Activated B cell treated with CpG ODN at 0.5 μM for 24 hours (primary cell): ENCODE data around the gene SARDH. TPM values are rescaled to one million over a fixed set of nuclear protein-coding genes. Genes with fewer than 3 reads are reported as not detected.
"Not testable (repeated sequence)": the region's sequence is repeated elsewhere in the genome, so short reads cannot be mapped to it uniquely, and the experiment has no call there.

Source experiments
- ATAC-seq: fragments of 200-7000 bp; cut with Tn5 transposase; one replicate; pipeline ENCODE4 v1.10.0; 2021; ENCODE audit warnings: low read depth, mild to moderate bottlenecking, moderate library complexity
- CTCF ChIA-PET: fragments of 350-600 bp; sonication (Branson Sonifier 250); formaldehyde crosslinking; loops from one replicate; lab custom pipeline; 2021; ENCODE audit warnings: antibody characterized with exemption; lab: Charles Lee
- POLR2A ChIA-PET: fragments of 350-600 bp; sonication (Branson Sonifier 250); formaldehyde crosslinking; loops from one replicate; lab custom pipeline; 2021; ENCODE audit warnings: antibody characterized with exemption; lab: Charles Lee
- DNase-seq: peaks from one replicate; pipeline ENCODE4 v3.0.0; 2022
- H3K27ac Mint-ChIP-seq: one replicate; pipeline ENCODE4 v1.8.0; 2020; ENCODE audit warnings: mixed read lengths
- H3K27me3 Mint-ChIP-seq: one replicate; pipeline ENCODE4 v1.8.0; 2021; ENCODE audit warnings: mixed read lengths
- H3K36me3 Mint-ChIP-seq: one replicate; pipeline ENCODE4 v1.8.0; 2021; ENCODE audit warnings: low read depth, mixed read lengths
- H3K4me1 Mint-ChIP-seq: one replicate; pipeline ENCODE4 v1.8.0; 2021; ENCODE audit warnings: mixed read lengths
- H3K4me3 Mint-ChIP-seq: one replicate; pipeline ENCODE4 v1.8.0; 2020; ENCODE audit warnings: mild to moderate bottlenecking, mixed read lengths
- H3K9me3 Mint-ChIP-seq: one replicate; pipeline ENCODE4 v1.8.0; 2020; ENCODE audit warnings: mixed read lengths
- intact Hi-C: fragments of 100-400 bp; cut with micrococcal nuclease; formaldehyde crosslinking; loops from one replicate; pipeline ENCODE4 v1.15.1; 2024
- total RNA-seq: library from RNA; stranded (reverse); gene quantifications from 2 replicates; pipeline ENCODE4 v1.2.3, GENCODE V29; 2022
- TF ChIP-seq, protein P1 (sequence below): fragments of 200-600 bp; IDR thresholded peaks from one replicate; pipeline ENCODE4 v1.8.0; 2022; ENCODE audit warnings: antibody characterized with exemption, mild to moderate bottlenecking

SARDH gene
- total RNA-seq, 1 donor from 2014 or later, result not detected

DNA sequence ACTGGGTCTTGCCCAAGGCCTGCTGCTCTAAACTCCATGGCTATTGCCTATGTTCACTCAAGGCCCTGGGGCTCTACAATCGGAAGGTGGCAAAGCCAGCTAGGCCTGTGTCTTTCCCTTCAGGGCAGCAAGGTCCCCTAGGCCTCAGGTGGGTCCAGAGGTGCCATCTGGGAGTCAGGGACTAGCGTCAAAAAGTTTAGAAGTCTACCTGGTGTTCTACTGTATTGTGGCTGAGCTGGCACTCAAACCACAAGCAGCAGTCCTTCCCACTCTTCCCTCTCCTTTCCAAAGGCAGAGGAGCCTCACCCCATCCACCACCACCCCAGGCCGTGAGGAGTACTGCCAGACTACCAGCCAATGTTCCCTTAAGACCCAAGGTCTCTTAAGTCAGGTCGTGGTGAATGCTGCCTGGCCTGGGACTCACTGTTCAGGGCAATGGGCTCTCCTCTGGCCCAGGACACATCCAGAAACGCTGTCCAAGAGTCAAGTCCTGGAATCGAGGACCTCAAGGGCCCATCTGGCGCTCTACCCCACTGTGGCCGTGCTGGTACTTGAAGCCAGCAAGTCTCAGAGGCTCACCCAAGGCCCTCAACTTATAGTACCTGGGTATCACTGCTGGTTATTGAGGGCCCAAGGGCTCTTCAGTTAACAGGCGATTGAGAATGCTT, 13.0 kb upstream of the SARDH start:
- TF ChIP-seq, protein P1, sequence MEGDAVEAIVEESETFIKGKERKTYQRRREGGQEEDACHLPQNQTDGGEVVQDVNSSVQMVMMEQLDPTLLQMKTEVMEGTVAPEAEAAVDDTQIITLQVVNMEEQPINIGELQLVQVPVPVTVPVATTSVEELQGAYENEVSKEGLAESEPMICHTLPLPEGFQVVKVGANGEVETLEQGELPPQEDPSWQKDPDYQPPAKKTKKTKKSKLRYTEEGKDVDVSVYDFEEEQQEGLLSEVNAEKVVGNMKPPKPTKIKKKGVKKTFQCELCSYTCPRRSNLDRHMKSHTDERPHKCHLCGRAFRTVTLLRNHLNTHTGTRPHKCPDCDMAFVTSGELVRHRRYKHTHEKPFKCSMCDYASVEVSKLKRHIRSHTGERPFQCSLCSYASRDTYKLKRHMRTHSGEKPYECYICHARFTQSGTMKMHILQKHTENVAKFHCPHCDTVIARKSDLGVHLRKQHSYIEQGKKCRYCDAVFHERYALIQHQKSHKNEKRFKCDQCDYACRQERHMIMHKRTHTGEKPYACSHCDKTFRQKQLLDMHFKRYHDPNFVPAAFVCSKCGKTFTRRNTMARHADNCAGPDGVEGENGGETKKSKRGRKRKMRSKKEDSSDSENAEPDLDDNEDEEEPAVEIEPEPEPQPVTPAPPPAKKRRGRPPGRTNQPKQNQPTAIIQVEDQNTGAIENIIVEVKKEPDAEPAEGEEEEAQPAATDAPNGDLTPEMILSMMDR, result no peak
- CTCF ChIA-PET, result interaction anchor here (1.6 kb wide), 1 partner anchor 8 kb away, joined by 6 read pairs; no protein-coding TSS in a partner anchor
- Mint-ChIP-seq H3K27ac (no peak overlapping the region), H3K4me1 (peaks cover 3% of the 10 kb centered on the region), H3K9me3 (peaks cover 2% of the 10 kb centered on the region), H3K27me3 (peaks cover 24% of the 10 kb centered on the region), H3K36me3 (no peaks in the 10 kb centered on the region), H3K4me3 (no peak overlapping the region)
- DNase-seq (no peak), ATAC-seq (no peak)
- intact Hi-C loops, result no loop called here
- POLR2A ChIA-PET, result no interaction called here

GRCh38 chr9:133747309-133747708, 9.2 kb upstream of the SARDH start:
- peaks cover 32% of the 10 kb centered on the region for H3K27me3 Mint-ChIP-seq

GRCh38 chr9:133744528-133744927, 6.4 kb upstream of the SARDH start:
- H3K9me3 Mint-ChIP-seq, POLR2A ChIA-PET, ATAC-seq, H3K36me3 Mint-ChIP-seq, H3K27ac Mint-ChIP-seq, H3K4me1 Mint-ChIP-seq, H3K4me3 Mint-ChIP-seq, CTCF ChIA-PET, DNase-seq: not testable (repeated sequence)
- peaks cover 30% of the 10 kb centered on the region for H3K27me3 Mint-ChIP-seq
- intact Hi-C loops, result loop anchor here (5.0 kb wide), 1 partner anchor 157 kb away; no protein-coding TSS in a partner anchor

More at GRCh38 chr9:133747309-133747708, 9.2 kb upstream of the SARDH start:
- ATAC-seq (no peak), DNase-seq (no peak)
- ChIA-PET CTCF (interaction anchor here (0.9 kb wide), 1 partner anchor 35 kb away, joined by 3 read pairs; no protein-coding TSS in a partner anchor), POLR2A (no interaction called here)
- Mint-ChIP-seq H3K4me3 (no peak overlapping the region), H3K36me3 (no peaks in the 10 kb centered on the region), H3K9me3 (peaks cover 2% of the 10 kb centered on the region), H3K27ac (no peak overlapping the region), H3K4me1 (peaks cover 6% of the 10 kb centered on the region)
- TF ChIP-seq, protein P1, result no peak
- intact Hi-C loops, result no loop called here

GRCh38 chr9:133742849-133743444, 4.8 kb upstream of the SARDH start:
- Mint-ChIP-seq H3K4me3 (no peak overlapping the region), H3K36me3 (no peaks in the 10 kb centered on the region), H3K9me3 (peaks cover 2% of the 10 kb centered on the region), H3K27me3 (peaks cover 19% of the 10 kb centered on the region), H3K4me1 (peaks cover 9% of the 10 kb centered on the region), H3K27ac (no peak overlapping the region)
- DNase-seq (peak; percentile 77), ATAC-seq (peak; percentile 84)
- intact Hi-C loops, result loop anchor here (1.0 to 5.0 kb wide), 3 partner anchors 40 to 210 kb away; no protein-coding TSS in a partner anchor
- ChIA-PET POLR2A (no interaction called here), CTCF (interaction anchor here (0.6 to 2.5 kb wide), 16 partner anchors 9 to 557 kb away, joined by 3 to 15 read pairs (median 6); no protein-coding TSS in a partner anchor)
- TF ChIP-seq, protein P1, result peak; percentile 98

DNA sequence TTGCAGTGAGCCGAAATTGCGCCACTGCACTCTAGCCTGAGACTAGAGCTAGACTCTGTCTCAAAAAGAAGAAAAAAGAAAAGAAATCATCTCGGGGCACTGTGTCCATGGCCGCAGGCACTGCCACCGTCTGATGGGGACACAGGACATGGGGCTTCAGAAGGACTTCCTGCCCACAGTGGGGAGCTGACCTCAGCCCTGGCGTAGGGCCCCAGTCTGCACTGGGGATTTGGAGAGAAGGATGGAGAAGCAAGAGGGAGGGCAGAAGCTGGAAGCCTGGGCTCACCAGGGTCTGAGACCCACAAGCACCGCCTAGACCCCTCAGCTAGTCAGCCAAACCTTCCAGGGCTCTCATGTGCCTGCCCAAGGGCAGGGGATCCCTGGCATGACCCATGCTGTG, 4.1 kb upstream of the SARDH start:
- no peak for DNase-seq
- TF ChIP-seq, protein P1, result no peak
- peaks cover 15% of the 10 kb centered on the region for H3K27me3 Mint-ChIP-seq
- H3K27ac Mint-ChIP-seq, result no peak overlapping the region
- no peaks in the 10 kb centered on the region for H3K36me3 Mint-ChIP-seq
- no peak overlapping the region for H3K4me3 Mint-ChIP-seq
- intact Hi-C loops, result loop anchor here (2.0 to 5.0 kb wide), 2 partner anchors 41 to 155 kb away; no protein-coding TSS in a partner anchor
- no peak for ATAC-seq
- H3K4me1 Mint-ChIP-seq, result peaks cover 12% of the 10 kb centered on the region
- POLR2A ChIA-PET, result no interaction called here
- CTCF ChIA-PET, result interaction anchor here (0.9 to 2.5 kb wide), 8 partner anchors 8 to 331 kb away, joined by 3 to 15 read pairs (median 6); no protein-coding TSS in a partner anchor
- peaks cover 2% of the 10 kb centered on the region for H3K9me3 Mint-ChIP-seq
